ENCODE results near the gene LRRN2.

DNA sequence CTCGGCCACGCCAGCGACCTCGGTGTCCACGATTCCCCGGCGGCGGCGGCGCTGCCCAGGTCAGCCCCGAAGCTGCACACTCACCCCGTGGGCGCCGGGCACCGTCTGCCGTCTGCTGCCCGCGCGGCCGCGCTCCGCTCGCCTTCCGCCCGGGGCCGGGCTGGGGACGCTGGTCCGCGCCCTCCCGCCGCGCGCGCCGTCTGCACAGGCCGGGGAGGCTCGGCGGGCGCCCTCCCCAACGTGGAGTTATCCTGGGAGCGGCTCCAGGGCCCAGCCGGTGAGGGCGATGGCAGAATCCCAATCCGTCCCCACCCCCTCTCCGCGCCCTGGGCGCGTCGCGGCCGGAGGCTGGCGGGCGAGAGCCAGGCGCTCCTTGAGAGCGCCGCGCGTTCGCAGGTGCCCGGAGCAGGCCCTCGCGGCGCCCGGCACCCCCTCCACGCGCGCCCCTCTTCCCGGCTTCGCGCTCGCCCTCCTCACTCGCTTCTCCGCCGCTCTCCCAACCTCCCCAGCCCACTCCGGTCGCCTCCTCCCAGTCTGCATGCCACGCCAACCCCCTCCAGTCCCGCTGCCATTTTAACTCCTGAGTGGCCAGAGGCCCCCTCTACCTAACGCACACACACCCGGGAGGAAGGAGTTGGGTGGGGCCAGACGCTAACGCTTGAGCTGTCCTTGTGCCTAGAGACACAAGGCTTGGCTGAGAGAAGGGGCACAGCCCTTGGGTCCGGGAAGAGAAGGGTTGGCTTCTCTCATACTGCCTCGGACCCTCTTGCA lies at the start of gene LRRN2:
- TF ChIP-seq, protein P1, sequence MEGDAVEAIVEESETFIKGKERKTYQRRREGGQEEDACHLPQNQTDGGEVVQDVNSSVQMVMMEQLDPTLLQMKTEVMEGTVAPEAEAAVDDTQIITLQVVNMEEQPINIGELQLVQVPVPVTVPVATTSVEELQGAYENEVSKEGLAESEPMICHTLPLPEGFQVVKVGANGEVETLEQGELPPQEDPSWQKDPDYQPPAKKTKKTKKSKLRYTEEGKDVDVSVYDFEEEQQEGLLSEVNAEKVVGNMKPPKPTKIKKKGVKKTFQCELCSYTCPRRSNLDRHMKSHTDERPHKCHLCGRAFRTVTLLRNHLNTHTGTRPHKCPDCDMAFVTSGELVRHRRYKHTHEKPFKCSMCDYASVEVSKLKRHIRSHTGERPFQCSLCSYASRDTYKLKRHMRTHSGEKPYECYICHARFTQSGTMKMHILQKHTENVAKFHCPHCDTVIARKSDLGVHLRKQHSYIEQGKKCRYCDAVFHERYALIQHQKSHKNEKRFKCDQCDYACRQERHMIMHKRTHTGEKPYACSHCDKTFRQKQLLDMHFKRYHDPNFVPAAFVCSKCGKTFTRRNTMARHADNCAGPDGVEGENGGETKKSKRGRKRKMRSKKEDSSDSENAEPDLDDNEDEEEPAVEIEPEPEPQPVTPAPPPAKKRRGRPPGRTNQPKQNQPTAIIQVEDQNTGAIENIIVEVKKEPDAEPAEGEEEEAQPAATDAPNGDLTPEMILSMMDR (IDR thresholded peaks at IDR 0.05; ENCODE audit: insufficient read depth, low read depth, low read length) = no peak
- peak; percentile 37 for TF ChIP-seq EZH2 (IDR thresholded peaks at IDR 0.05; ENCODE audit: insufficient read depth, low read length)

Measured in astrocyte (in vitro differentiated cells and primary cell).